HG03025 (cell line): ENCODE measurements around the gene SLC6A6.

Experiments
- ATAC-seq: cut with Tn5 transposase; IDR thresholded peaks from one replicate; pipeline ENCODE4 v1.9.1; 2021; ENCODE audit warnings: mild to moderate bottlenecking, moderate library complexity; ENCODE audit not compliant: unreplicated experiment, low FRiP score

Gene SLC6A6

GRCh38 chr3:14371573-14372474 lies 30.6 kb upstream of the SLC6A6 start:
- ATAC-seq, result no peak

GRCh38 chr3:14372587-14372986 lies 29.8 kb upstream of the SLC6A6 start:
- ATAC-seq, result no peak

- ATAC-seq, result no peak
Measured at GRCh38 chr3:14373753-14374376, 28.5 kb upstream of the SLC6A6 start.

DNA sequence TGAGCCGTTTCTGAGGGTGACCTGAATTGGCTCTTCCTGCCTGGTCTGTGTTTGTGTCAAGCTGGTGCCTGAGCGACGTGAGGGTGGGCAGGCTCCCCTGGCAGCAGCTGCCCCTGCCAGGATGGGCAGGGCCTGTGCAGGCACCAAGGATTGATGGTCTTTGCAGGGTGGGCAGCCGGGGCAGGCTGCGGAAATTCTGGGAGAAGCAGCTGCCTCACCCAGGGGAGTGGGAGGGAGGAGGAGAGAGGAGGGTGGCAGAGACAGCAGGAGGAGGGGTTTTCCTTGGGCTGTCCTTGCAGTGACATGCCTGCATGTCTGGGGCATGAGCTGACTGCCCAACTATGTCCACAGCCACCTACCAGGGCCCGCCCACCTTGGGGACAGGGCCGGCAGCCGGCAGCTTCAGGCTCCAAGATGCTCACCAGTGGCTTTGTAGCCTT lies 27.9 kb upstream of the SLC6A6 start:
- no peak for ATAC-seq

DNA sequence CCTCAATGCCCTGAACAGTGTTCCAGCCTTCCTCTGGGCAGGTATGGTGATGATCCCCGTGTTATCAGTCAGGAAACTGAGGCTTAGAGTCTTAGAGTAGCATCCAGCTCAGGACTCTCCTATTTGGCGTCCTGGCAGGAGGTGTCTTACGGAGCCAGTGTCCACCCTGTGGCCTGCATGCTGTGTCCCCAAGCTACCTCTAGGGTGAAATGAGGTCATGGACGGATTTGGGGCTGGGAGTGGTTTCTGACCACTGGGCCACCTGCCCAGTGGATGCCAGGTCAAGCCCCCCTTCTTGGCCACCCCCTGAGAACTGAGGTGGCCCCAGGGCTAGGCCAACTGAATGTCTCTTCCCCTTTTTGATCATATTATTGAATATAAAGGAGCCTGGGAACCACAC lies 27.2 kb upstream of the SLC6A6 start:
- ATAC-seq, result no peak

DNA sequence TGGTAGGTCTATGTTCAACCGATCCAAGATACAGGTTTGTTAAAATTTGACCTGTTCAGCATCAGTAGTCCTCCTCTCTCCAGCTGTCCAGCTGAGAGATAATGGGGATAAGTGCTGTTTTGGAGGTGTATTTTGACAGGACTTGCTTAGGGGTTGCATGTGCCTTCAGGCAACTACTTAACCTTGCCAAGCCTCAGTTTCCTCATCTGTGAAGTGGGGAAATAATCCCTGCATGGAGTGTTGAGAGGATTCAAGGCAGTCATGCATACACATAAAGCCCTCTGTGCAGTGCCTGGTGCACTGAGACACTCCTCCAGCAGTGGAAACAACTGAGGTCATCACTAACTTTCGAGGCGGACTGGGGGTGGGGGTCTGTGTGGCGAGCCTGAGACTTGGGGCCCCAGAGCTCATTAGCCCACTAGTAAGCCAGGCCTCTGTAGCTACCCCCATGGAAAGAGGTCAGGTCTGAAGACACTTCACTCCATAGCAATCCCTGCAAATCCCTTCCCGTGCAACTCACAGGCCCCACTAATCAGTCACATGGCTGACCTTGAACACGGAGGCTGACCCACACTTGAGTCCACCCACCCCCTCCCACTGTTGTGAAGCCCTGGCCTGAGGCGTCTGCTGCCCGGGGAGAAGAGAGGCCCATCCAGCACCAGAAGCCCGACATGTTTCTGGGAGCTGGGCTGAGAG lies 25.9 kb upstream of the SLC6A6 start:
- no peak for ATAC-seq

DNA sequence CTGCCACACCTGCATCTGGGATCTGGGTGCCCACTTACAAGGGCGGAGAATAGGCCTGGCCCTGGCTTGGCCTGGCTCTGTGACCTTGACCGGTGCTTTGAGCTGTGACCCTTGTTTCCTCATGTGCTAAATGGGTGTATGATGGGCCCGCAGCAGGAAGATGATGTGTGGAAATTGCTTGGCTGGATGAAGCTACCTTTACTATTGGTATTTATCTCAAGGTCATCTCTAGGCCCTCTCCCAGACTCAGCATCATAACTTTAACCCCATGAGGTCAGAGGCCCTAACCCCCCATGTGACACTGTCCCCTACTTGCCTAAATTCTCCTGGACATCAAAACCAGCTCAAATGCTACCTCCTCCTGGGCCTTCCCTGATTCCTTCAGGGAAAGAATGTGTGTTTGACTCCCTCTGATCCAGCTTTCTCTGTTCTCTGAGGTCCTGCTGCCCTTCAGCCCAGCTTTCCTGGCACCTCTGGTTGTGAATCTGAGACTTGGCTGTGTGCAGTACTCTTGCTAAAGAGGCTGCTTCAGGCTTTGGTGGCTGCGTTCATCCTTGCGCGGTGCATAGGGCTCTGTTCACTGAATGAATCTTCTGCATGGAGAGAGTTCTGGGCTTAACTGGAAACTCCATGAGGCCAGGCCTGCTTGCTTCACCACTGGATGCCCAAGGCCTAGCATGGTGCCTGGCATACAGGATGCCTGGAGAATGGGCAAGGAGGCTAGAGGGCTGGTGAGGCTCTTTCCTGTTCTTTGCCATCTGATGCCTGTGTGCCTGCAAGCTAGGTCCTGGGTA lies 25.2 kb upstream of the SLC6A6 start:
- no peak for ATAC-seq

- no peak for ATAC-seq
Measured at GRCh38 chr3:14377838-14378169, 24.6 kb upstream of the SLC6A6 start.

- no peak for ATAC-seq
Measured at GRCh38 chr3:14378415-14378814, 24.0 kb upstream of the SLC6A6 start.

DNA sequence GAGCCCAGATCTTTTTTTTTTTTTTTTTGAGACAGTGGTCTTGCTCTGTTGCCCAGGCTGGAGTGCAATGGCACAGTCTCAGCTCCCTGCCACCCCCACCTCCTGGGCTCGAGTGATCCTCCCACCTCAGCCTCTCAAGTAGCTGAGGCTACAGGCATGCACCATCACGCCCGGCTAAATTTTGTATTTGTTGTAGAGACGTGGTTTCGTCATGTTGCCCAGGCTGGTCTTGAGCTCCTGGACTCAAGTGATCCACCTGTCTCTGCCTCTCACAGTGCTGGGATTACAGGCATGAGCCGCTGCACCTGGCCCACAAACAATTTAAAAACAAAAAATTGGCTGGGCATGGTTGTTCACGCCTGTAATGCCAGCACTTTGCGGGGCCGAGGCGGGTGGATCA lies 22.6 kb upstream of the SLC6A6 start:
- ATAC-seq, result no peak

DNA sequence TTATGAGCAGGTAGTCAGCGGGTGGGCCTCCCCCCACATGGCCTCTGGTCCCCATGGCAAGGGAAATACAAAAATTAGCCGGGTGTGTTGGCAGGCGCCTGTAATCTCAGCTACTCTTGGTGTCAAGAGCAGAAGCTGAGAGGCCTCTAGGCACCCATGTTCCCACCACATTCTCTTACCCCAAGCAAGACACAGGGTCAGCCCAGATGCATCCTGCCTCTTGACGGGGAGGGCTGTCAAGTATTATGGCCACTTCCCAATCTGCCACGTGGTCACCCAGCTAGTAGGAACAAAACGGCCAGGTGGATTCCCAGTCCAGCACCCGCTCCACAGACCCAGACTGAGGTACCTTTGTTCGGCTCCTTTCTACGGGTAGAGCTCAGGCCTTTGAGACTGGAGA lies 16.2 kb upstream of the SLC6A6 start:
- ATAC-seq, result no peak

- no peak for ATAC-seq
Measured at GRCh38 chr3:14388201-14388600, 14.2 kb upstream of the SLC6A6 start.

GRCh38 chr3:14389166-14389606 lies 13.2 kb upstream of the SLC6A6 start:
- no peak for ATAC-seq

DNA sequence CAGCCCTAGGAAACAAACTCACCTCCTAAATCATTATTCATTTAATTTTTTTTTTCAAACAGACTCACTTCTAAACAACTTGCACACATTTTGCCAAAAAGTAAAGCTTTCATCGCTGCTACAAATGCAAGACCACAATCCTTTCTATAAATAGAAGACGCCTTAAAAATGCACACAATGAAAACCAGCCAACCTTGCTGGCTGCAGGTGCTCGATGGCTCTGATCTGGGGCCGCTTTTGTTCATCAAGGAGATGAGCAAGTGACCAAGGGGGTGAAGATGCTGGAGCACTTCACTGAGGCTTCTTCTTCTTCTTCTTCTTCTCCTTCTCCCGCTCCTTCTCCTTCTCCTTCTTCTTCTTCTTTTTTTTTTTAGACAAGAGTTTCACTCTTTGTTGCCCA lies 12.7 kb upstream of the SLC6A6 start:
- no peak for ATAC-seq

DNA sequence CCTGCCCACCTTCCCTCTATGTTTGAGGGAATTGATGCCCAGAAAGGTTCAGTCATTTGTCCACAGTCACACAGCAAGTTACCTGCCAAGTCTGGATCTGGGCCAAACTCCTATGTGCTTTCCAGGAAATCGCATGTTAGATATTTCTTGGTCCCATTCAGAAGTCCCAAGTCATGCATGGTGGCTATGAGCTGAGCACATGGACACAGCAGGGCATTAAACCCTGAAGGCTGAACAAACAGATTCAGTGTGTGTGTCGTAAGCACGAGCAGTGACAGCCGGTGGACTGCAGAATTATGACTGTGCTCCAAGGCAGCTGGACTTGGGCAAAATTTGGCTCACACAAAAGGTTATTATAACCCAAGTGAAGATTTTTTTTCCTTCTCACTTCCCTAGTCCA lies 11.4 kb upstream of the SLC6A6 start:
- ATAC-seq, result no peak

- ATAC-seq, result no peak
Measured at GRCh38 chr3:14392231-14392630, 10.2 kb upstream of the SLC6A6 start.

DNA sequence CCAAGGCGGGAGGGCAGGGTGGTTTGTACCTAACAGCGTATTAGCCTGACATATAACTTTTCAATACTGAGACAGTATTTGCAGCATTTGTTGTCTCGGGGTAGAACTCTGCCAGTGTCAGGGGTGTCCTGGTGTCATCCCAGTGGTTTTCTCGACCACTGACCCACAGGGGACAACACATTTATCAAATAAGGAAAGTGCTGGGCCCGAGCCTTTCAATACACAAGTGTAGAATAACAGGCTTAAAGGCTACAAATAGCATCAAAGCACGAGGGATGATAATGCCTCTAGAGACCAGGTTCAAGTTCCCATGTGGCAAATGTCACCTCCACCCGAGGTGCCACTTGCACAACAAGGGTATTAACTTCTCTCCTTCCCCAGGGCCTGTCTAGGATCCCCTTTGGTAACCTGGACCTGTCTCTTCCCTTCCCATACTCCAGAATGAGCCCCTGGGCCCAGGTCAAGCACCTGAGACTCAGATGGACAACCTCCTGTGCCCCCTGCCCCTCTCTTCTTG lies 9.5 kb upstream of the SLC6A6 start:
- no peak for ATAC-seq

- no peak for ATAC-seq
Measured at GRCh38 chr3:14393440-14394106, 8.8 kb upstream of the SLC6A6 start.

- no peak for ATAC-seq
Measured at GRCh38 chr3:14396031-14396692, 6.2 kb upstream of the SLC6A6 start.
